ENCODE results near the gene GALR2.
A peak's percentile ranks its signal among the peaks of the same experiment; 100 is the strongest.
"Not testable (repeated sequence)": the region's sequence is repeated elsewhere in the genome, so short reads cannot be mapped to it uniquely, and the experiment has no call there.

Gene GALR2

GRCh38 chr17:76050538-76051467 is 23.8 kb upstream of the GALR2 start:
- DNase-seq, result no peak

GRCh38 chr17:76051561-76051960 is 23.0 kb upstream of the GALR2 start:
- no peak for DNase-seq

GRCh38 chr17:76053246-76054111 is 21.1 kb upstream of the GALR2 start:
- no peak for DNase-seq

DNA sequence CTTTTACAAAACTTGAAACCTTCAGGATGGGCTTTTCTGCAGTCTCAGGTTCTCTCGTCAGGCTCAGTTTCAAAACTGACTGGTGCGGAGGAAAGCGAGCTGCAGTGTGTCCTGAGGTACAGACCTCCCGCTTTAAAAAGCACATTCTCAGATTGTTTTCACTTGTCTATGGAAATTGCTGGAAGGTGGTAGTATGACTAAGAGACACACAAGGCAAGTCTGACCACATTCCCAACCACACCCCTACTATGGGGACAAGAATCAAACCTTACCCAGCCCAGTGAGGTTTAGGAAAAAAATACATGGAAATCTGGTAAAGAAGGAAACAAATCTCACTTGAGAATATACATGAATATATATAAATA is 20.5 kb upstream of the GALR2 start:
- no peak for DNase-seq

- DNase-seq, result no peak
These were observed 17.7 kb upstream of the GALR2 start for GRCh38 chr17:76056882-76057281.

DNA sequence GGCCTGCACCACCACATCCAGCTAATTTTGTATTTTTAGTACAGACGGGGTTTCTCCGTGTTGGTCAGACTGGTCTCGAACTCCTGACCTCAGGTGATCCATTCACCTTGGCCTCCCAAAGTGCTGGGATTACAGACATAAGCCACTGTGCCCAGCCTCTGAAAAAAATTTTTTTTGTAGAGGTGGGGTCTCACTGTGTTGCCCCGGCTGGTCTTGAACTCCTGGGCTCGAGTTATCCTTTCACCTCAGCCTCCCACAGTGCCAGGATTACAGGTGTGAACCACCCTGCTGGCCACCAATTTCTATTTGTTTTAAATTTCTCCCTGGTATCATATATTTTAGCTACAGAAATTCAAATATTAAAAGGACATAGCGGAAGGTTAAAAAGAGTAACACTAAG is 16.3 kb upstream of the GALR2 start:
- not testable (repeated sequence) for DNase-seq

- DNase-seq, result no peak
These were observed 10.6 kb upstream of the GALR2 start for GRCh38 chr17:76063875-76064546.

GRCh38 chr17:76065775-76066174 is 8.8 kb upstream of the GALR2 start:
- no peak for DNase-seq

- no peak for DNase-seq
These were observed 2.9 kb upstream of the GALR2 start for GRCh38 chr17:76071531-76072147.

- peak; percentile 62 for DNase-seq
These were observed 2.3 kb upstream of the GALR2 start, which contains the start of gene SRP68 for GRCh38 chr17:76072148-76072858. TSS of gene SRP68 (minus strand) at chr17:76072517. CDS start at chr17:76072491, 26 bp downstream.

GRCh38 chr17:76075364-76076145 is 974 bp downstream of the GALR2 start:
- no peak for DNase-seq

DNA sequence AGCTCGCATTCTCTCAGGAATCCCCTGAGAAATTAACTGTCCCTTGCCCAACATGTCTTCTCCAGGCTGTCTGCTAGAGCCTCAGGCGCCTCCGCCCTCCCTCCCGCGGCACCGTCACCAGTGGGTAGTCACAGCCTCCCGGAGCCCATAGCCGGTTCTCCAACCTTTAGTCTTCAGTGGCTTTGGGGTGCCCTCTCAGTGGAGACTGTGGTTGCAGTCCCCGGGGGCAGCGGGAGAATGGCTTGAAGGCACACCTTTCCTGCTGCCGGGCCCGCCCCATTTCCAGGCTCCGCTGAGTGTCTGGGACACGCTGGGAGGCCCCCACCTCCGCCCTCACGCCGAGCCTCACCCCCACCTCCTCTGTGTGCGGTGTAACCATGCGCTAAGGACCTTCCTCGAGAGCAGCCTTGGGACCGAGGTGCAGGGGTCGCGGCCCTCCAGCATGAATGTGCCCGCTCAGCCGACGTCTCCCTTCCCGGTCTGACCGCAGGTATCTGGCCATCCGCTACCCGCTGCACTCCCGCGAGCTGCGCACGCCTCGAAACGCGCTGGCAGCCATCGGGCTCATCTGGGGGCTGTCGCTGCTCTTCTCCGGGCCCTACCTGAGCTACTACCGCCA is 1.7 kb downstream of the GALR2 start:
- no peak for DNase-seq

DNA sequence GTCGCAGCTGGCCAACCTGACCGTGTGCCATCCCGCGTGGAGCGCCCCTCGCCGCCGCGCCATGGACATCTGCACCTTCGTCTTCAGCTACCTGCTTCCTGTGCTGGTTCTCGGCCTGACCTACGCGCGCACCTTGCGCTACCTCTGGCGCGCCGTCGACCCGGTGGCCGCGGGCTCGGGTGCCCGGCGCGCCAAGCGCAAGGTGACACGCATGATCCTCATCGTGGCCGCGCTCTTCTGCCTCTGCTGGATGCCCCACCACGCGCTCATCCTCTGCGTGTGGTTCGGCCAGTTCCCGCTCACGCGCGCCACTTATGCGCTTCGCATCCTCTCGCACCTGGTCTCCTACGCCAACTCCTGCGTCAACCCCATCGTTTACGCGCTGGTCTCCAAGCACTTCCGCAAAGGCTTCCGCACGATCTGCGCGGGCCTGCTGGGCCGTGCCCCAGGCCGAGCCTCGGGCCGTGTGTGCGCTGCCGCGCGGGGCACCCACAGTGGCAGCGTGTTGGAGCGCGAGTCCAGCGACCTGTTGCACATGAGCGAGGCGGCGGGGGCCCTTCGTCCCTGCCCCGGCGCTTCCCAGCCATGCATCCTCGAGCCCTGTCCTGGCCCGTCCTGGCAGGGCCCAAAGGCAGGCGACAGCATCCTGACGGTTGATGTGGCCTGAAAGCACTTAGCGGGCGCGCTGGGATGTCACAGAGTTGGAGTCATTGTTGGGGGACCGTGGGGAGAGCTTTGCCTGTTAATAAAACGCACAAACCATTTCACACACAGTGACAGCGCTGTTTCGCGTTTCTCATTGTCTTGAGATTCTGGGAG is 2.4 kb downstream of the GALR2 start:
- DNase-seq, result peak; percentile 15

GRCh38 chr17:76077584-76078110 is 3.1 kb downstream of the GALR2 start:
- no peak for DNase-seq

GRCh38 chr17:76078370-76078769 is 3.8 kb downstream of the GALR2 start:
- DNase-seq, result not testable (repeated sequence)

- no peak for DNase-seq
These were observed 4.4 kb downstream of the GALR2 start, which contains the start of gene ZACN for GRCh38 chr17:76078860-76079534. TSS of gene ZACN (plus strand) at chr17:76079182. CDS start at chr17:76079265, 83 bp downstream.

- no peak for DNase-seq
These were observed 5.0 kb downstream of the GALR2 start for GRCh38 chr17:76079535-76079955.

DNA sequence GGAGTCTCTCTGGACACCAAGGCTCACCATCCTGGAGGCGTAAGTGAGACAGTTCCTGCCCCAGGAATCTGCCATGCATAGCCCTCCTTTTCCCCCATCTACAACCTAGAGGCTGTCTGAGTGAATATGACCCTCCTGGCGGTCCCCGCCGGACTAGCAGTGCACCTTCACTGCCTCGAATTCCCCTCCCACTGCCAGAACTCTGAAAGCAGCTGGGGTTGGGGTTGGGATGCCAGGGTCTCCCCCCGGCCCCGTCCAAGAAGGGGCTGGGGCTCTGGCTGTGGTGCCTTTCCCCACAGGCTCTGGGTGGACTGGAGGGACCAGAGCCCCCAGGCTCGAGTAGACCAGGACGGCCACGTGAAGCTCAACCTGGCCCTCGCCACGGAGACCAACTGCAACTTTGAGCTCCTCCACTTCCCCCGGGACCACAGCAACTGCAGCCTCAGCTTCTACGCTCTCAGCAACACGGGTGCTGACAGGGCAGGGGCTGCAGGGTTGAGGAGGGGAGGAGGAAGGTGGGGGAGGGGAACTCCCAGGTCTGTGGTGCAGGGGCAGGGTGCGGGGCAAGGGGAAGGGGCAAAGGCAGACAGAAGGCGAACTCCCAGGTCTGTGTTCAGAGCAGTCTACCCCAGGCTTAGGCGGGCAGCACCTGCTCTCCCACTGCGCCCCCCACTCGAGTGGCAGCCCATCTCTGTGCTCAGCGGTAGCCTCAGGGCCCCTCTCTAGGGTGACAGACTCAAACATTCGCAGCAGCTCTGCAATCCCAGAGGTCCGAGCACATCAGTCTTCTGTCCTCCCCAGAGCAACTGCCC is 5.6 kb downstream of the GALR2 start:
- DNase-seq, result no peak
